Activated T-cell treated with anti-CD3 and anti-CD28 coated beads, Interleukin-2, amount 50 U/mL, for 72 hours (primary cell): ENCODE results near the gene TARS1. TPM values are rescaled to one million over a fixed set of nuclear protein-coding genes. Genes with fewer than 3 reads are reported as not detected.

ENCODE experiments used
- ATAC-seq, 2 donors: fragments of 150-1000 bp; cut with Tn5 transposase; replicated peaks in 1 of 2; 2 replicates each; pipeline ENCODE4 v1.10.0; 2021; ENCODE audit warnings: moderate library complexity in 2 of 2, mild to moderate bottlenecking in 1 of 2
- DNase-seq, 2 donors: peaks; one replicate each; pipeline ENCODE4 v3.0.0; 2021 to 2022; ENCODE audit warnings: mixed read lengths in 1 of 2
- H3K27ac Mint-ChIP-seq: one replicate; pipeline ENCODE4 v1.8.0; 2022; ENCODE audit warnings: mild to moderate bottlenecking, moderate library complexity, mixed read lengths
- H3K27me3 Mint-ChIP-seq: one replicate; pipeline ENCODE4 v1.8.0; 2022; ENCODE audit warnings: low read depth, mixed read lengths
- H3K36me3 Mint-ChIP-seq, 2 donors: one replicate each; pipeline ENCODE4 v1.8.0; 2022; ENCODE audit warnings: mixed read lengths in 2 of 2, mild to moderate bottlenecking in 1 of 2; ENCODE audit not compliant: insufficient read depth in 2 of 2
- H3K4me1 Mint-ChIP-seq: one replicate; pipeline ENCODE4 v1.8.0; 2022; ENCODE audit warnings: low read depth, mixed read lengths
- H3K4me3 Mint-ChIP-seq, 2 donors: one replicate each; pipeline ENCODE4 v1.8.0; 2022; ENCODE audit warnings: mild to moderate bottlenecking in 2 of 2, mixed read lengths in 2 of 2, moderate library complexity in 2 of 2
- H3K9me3 Mint-ChIP-seq, 2 donors: one replicate each; pipeline ENCODE4 v1.8.0; 2022; ENCODE audit warnings: mixed read lengths in 2 of 2
- total RNA-seq, 2 donors: library from RNA; stranded (reverse); gene quantifications; one replicate each; pipeline ENCODE4 v1.2.3, GENCODE V29; 2022

The TARS1 gene
- total RNA-seq, 2 donors from 2014 or later: 334 to 380 TPM

DNA sequence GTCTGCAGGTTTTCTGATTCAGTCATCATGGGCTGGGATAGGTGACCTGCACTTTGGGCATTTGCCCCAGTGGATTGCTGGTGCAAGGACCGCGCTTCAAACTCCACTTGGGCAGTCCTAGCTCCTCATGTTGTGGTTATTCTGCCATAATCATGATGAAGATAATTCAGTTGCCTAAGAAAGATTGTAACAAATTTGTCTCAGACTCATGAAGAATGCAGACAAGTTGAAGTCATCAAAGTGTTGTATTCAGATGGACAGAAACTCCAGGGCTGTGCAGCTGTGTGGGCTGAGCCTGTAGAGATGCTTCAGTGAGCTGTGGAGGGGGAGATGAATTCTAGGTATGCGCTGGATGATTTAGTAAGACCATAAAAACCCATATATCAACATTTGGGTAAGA is 38.5 kb downstream of the TARS1 start:
- no peak overlapping the region for H3K27ac Mint-ChIP-seq
- ATAC-seq: no peak
- no peak for DNase-seq
- H3K27me3 Mint-ChIP-seq: no peaks in the 10 kb centered on the region
- H3K4me1 Mint-ChIP-seq: no peaks in the 10 kb centered on the region
- peaks cover 5 to 6% of the 10 kb centered on the region in 2 donors for H3K9me3 Mint-ChIP-seq
- peaks cover 14 to 29% of the 10 kb centered on the region in 2 donors for H3K36me3 Mint-ChIP-seq
- no peak overlapping the region for H3K4me3 Mint-ChIP-seq

- H3K4me1 Mint-ChIP-seq: no peaks in the 10 kb centered on the region
- no peak for DNase-seq
- H3K27ac Mint-ChIP-seq: no peak overlapping the region
- H3K27me3 Mint-ChIP-seq: no peaks in the 10 kb centered on the region
- H3K36me3 Mint-ChIP-seq: peaks cover 4 to 13% of the 10 kb centered on the region in 2 donors
- no peaks in the 10 kb centered on the region for H3K9me3 Mint-ChIP-seq
- H3K4me3 Mint-ChIP-seq: no peak overlapping the region
- no peak for ATAC-seq
Measured at GRCh38 chr5:33480876-33481275, 40.1 kb downstream of the TARS1 start.

DNA sequence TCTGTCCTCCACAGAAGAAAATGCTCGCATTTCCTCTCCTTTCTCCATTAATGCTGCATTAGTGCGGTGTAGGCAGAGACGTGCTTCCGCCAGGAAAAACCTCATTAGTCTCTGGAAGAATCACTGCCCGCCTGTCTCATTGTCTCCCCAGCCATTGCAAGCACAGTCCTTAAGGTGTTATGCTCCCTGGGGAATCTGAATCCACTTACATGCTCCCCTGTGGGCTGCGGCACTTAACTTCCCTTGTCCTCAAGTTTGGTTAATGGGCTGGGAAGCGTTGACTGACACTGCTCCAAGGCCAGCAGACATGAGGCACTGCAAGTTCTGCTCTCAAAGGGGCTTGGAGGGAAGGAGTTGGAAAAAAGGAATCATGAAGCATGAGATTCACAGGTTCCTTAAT is 41.6 kb downstream of the TARS1 start:
- no peak overlapping the region for H3K4me3 Mint-ChIP-seq
- H3K4me1 Mint-ChIP-seq: no peaks in the 10 kb centered on the region
- peaks cover 0 to 4% of the 10 kb centered on the region in 2 donors for H3K36me3 Mint-ChIP-seq
- H3K9me3 Mint-ChIP-seq: no peaks in the 10 kb centered on the region
- no peak overlapping the region for H3K27ac Mint-ChIP-seq
- DNase-seq (no peak), ATAC-seq (no peak)
- no peaks in the 10 kb centered on the region for H3K27me3 Mint-ChIP-seq

DNA sequence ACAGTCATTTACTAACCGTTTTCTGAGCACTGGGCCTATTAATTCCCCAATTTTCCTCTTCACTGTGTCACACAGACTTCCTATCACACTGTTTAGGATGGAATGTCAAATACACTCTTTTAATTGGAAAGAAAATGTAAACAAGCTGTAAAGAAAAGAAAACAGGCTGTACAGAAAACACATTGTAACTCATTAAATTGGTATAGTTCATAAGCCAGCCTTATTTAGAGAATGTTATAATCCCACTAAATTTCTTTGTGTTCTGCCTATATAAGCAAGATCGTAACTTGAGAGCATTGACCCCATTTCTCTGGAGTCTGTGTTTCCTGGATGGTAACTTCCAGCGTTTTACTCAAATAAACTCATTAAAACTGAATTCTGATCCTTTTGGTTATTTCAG is 46.5 kb downstream of the TARS1 start:
- peaks cover 0 to 4% of the 10 kb centered on the region in 2 donors for H3K36me3 Mint-ChIP-seq
- H3K9me3 Mint-ChIP-seq: no peaks in the 10 kb centered on the region
- no peaks in the 10 kb centered on the region for H3K27me3 Mint-ChIP-seq
- no peak overlapping the region for H3K4me3 Mint-ChIP-seq
- H3K27ac Mint-ChIP-seq: no peak overlapping the region
- DNase-seq (no peak), ATAC-seq (no peak)
- H3K4me1 Mint-ChIP-seq: no peaks in the 10 kb centered on the region

DNA sequence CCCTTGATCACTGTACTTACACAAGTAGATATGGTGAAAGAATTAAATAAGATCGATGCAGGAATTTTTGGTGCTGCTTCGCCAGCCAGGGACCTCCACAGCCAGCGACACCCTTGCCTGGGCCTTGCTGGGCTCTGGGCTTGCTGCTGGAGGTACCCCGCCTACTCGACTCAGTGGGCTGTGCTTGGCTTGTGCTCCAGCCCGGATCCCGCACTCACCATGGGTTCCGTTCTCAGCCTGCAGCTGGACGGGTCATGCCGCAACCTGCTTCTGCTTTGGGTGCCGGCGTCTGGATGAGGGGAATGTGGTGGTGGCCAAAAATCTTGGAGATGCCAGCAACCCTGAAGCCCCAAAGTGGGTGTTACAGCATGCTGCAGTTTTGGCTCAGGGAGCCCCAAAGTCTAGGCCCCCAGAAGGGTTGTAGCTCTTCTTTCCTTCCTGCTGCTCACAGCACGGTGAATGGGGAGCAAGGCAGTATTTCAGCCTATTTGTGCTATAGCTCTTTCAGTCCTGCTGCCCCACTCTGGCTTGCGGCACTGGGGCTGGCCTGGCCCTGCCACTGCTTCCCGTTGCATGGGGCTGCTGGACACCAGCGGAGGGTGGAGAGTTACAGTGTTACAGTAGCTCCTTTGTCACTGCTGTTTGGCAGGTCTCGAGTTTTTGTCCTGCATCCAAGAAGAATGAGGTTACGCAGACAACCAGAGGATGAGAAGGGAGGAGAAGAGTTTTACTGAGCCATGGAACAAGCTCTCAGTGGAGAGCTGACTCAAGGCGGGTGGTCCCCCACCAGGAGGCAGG is 48.0 kb downstream of the TARS1 start:
- H3K4me1 Mint-ChIP-seq: no peaks in the 10 kb centered on the region
- ATAC-seq (peak in 1 of 2 donors; percentile 24), DNase-seq (no peak)
- H3K4me3 Mint-ChIP-seq: no peak overlapping the region
- no peak overlapping the region for H3K27ac Mint-ChIP-seq
- no peaks in the 10 kb centered on the region for H3K27me3 Mint-ChIP-seq
- no peaks in the 10 kb centered on the region for H3K36me3 Mint-ChIP-seq
- no peaks in the 10 kb centered on the region for H3K9me3 Mint-ChIP-seq

GRCh38 chr5:33489481-33490067 is 48.8 kb downstream of the TARS1 start:
- H3K27ac Mint-ChIP-seq: no peak overlapping the region
- DNase-seq: no peak
- no peaks in the 10 kb centered on the region for H3K4me1 Mint-ChIP-seq
- H3K4me3 Mint-ChIP-seq: no peak overlapping the region
- ATAC-seq: no peak
- H3K9me3 Mint-ChIP-seq: no peaks in the 10 kb centered on the region
- H3K27me3 Mint-ChIP-seq: no peaks in the 10 kb centered on the region
- no peaks in the 10 kb centered on the region for H3K36me3 Mint-ChIP-seq

DNA sequence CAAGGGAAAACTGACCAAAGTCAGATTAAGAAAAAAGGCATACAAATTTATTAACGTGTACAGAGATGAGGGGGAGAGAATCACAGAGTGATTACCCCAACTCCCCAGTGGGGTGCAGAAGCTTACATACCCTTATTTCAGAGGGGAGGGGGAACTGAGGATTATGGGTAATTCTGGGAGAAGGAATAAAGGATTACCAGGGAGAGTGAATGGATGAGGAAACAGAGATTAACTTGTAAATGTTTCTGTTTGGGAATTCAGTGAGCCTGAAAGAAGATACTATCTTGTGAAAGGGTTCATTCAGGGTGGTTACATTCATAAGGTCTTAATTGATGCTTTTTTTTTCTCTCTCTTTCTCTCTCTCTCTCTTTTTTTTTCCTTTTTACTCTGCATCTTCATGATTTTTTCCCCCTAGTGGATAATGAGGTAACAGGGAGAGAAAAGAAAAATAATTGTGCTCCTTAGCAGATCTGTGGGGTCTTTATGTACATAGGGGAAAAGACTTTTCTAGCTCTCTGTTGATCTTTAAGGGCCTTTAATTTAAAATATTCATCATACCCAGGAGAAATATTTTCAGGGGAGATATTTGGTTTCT is 49.4 kb downstream of the TARS1 start:
- no peaks in the 10 kb centered on the region for H3K36me3 Mint-ChIP-seq

GRCh38 chr5:33491941-33492340 is 51.2 kb downstream of the TARS1 start:
- Mint-ChIP-seq H3K9me3 (no peaks in the 10 kb centered on the region), H3K36me3 (no peaks in the 10 kb centered on the region), H3K4me3 (no peak overlapping the region), H3K27ac (no peak overlapping the region), H3K27me3 (no peaks in the 10 kb centered on the region), H3K4me1 (no peaks in the 10 kb centered on the region)
- no peak for ATAC-seq
- DNase-seq: no peak

More for the DNA sequence above, 49.4 kb downstream of the TARS1 start:
- Mint-ChIP-seq H3K27ac (no peak overlapping the region), H3K9me3 (no peaks in the 10 kb centered on the region), H3K27me3 (no peaks in the 10 kb centered on the region), H3K4me1 (no peaks in the 10 kb centered on the region), H3K4me3 (no peak overlapping the region)
- DNase-seq (no peak), ATAC-seq (no peak)

DNA sequence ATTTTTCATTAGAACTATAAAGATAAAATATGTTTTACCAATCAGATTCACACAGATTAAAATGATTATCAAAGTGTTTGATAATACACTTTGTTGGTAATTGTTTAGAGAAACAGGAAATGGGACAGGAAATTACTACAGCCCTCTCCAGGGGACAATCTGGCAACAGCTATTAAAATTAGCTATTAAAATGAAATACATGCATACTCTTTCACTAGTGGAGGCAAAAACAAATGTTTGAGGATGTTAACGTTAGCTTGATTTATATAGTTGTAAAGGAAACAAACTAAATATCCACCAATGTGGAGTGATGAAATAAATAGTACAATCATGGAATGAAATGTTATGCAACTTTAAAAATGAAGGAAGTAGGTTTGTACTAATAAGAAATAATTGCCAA is 53.7 kb downstream of the TARS1 start:
- Mint-ChIP-seq H3K36me3 (no peaks in the 10 kb centered on the region), H3K27ac (no peak overlapping the region), H3K9me3 (no peaks in the 10 kb centered on the region), H3K4me1 (no peaks in the 10 kb centered on the region), H3K27me3 (no peaks in the 10 kb centered on the region), H3K4me3 (no peak overlapping the region)
- ATAC-seq (no peak), DNase-seq (no peak)

- Mint-ChIP-seq H3K4me1 (no peaks in the 10 kb centered on the region), H3K27me3 (no peaks in the 10 kb centered on the region), H3K36me3 (no peaks in the 10 kb centered on the region), H3K27ac (no peak overlapping the region), H3K9me3 (no peaks in the 10 kb centered on the region), H3K4me3 (no peak overlapping the region)
- ATAC-seq: no peak
- no peak for DNase-seq
Measured at GRCh38 chr5:33501260-33501659, 60.5 kb downstream of the TARS1 start.

- no peaks in the 10 kb centered on the region for H3K36me3 Mint-ChIP-seq
- H3K27ac Mint-ChIP-seq: no peak overlapping the region
- ATAC-seq: no peak
- no peaks in the 10 kb centered on the region for H3K9me3 Mint-ChIP-seq
- no peak overlapping the region for H3K4me3 Mint-ChIP-seq
- DNase-seq: no peak
- H3K27me3 Mint-ChIP-seq: no peaks in the 10 kb centered on the region
- no peaks in the 10 kb centered on the region for H3K4me1 Mint-ChIP-seq
Measured at GRCh38 chr5:33501899-33502298, 61.1 kb downstream of the TARS1 start.

- H3K9me3 Mint-ChIP-seq: no peaks in the 10 kb centered on the region
- H3K27ac Mint-ChIP-seq: no peak overlapping the region
- no peak for ATAC-seq
- H3K4me3 Mint-ChIP-seq: no peak overlapping the region
- H3K27me3 Mint-ChIP-seq: no peaks in the 10 kb centered on the region
- H3K4me1 Mint-ChIP-seq: no peaks in the 10 kb centered on the region
- H3K36me3 Mint-ChIP-seq: no peaks in the 10 kb centered on the region
- no peak for DNase-seq
Measured at GRCh38 chr5:33504570-33504969, 63.8 kb downstream of the TARS1 start.

- H3K4me3 Mint-ChIP-seq: no peak overlapping the region
- no peaks in the 10 kb centered on the region for H3K27me3 Mint-ChIP-seq
- H3K4me1 Mint-ChIP-seq: no peaks in the 10 kb centered on the region
- no peaks in the 10 kb centered on the region for H3K9me3 Mint-ChIP-seq
- DNase-seq: no peak
- no peak for ATAC-seq
- no peak overlapping the region for H3K27ac Mint-ChIP-seq
- H3K36me3 Mint-ChIP-seq: no peaks in the 10 kb centered on the region
Measured at GRCh38 chr5:33507426-33507825, 66.7 kb downstream of the TARS1 start.
